ENCODE measurements around the gene ASXL2.

GRCh38 chr2:25808006-25808383 is 70.3 kb downstream of the ASXL2 start:
- TF ChIP-seq CTCF (IDR thresholded peaks at IDR 0.05) (no peak), POLR2A (IDR thresholded peaks at IDR 0.05) (no peak), POLR2AphosphoS5 (IDR thresholded peaks at IDR 0.05) (no peak)
